RWPE1 (cell line): ENCODE data around the gene OR11G2.

Source experiments
- CTCF ChIA-PET: fragments of 350-600 bp; sonication (Branson Sonifier 250); formaldehyde crosslinking; extraction: SDS; loops from one replicate; lab custom pipeline; 2021; lab: Yijun Ruan, JAX
- POLR2A ChIA-PET: fragments of 400-600 bp; formaldehyde crosslinking; extraction: SDS; loops from one replicate; lab custom pipeline; 2020; ENCODE audit warnings: antibody characterized with exemption; ENCODE audit not compliant: low non-redundant PET; lab: Yijun Ruan, JAX
- DNase-seq: peaks from one replicate; pipeline ENCODE4 v3.0.0; 2012; ENCODE audit warnings: low spot score
- H3K27ac ChIP-seq: fragments of 450-650 bp; 2 replicates; pipeline ENCODE4 v1.5.1; 2017
- TF ChIP-seq, protein P1 (sequence below): fragments of 450-650 bp; conservative IDR thresholded peaks from 2 replicates; pipeline ENCODE4 v1.5.1; 2017; ENCODE audit warnings: low read depth, mild to moderate bottlenecking

The OR11G2 gene

DNA sequence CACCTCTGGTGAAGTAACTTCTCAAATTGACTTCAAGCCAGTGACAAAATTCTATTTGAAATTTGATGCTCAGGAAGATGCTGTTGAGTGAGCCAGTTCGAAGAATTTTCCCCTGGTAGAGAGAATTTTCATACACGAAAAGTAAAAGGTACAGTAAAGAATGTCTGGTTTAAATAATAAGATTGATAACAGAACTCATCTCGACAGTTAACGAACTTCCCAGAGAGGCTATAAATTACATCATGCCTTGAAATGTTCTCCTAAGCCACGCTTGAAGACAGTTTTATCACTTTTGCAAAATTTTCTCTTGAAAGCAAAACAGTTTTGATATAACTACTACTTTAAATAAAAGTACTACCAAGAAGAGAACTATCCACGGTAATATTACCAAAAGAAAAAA, 14.4 kb upstream of the OR11G2 start:
- no peak for DNase-seq
- CTCF ChIA-PET, result interaction anchor here (0.5 kb wide), 1 partner anchor 1301 kb away, joined by 4 read pairs; no protein-coding TSS in a partner anchor

DNA sequence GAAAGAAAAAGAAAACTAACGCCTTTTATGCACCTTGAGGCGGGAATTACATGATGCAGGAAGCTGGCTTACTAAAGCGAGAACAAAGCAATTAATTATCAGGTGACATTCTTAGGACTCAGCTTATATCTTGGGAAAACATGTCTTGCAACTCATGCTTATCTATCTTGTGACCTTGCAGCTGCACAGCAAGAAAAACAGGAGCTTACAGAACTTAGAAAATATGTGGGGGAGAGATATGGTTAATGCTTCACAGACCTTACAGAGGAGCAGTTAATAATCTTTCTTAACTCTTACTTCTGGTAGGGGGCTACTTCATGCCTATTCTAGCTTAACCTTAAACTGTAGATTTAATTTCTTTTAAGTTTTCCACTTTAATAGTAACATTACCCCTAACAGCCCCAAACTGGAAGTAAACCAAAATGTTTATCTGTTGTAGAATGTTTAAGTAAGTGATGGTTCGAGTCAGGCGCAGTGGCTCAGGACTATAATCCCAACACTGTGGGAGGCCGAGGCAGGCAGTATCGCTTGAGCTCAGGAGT, 13.2 kb upstream of the OR11G2 start:
- TF ChIP-seq, protein P1, sequence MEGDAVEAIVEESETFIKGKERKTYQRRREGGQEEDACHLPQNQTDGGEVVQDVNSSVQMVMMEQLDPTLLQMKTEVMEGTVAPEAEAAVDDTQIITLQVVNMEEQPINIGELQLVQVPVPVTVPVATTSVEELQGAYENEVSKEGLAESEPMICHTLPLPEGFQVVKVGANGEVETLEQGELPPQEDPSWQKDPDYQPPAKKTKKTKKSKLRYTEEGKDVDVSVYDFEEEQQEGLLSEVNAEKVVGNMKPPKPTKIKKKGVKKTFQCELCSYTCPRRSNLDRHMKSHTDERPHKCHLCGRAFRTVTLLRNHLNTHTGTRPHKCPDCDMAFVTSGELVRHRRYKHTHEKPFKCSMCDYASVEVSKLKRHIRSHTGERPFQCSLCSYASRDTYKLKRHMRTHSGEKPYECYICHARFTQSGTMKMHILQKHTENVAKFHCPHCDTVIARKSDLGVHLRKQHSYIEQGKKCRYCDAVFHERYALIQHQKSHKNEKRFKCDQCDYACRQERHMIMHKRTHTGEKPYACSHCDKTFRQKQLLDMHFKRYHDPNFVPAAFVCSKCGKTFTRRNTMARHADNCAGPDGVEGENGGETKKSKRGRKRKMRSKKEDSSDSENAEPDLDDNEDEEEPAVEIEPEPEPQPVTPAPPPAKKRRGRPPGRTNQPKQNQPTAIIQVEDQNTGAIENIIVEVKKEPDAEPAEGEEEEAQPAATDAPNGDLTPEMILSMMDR, result no peak
- no peak for DNase-seq
- H3K27ac ChIP-seq, result no peak overlapping the region
- POLR2A ChIA-PET, result no interaction called here
- CTCF ChIA-PET, result interaction anchor here (0.7 kb wide), 1 partner anchor 70 kb away, joined by 6 read pairs; no protein-coding TSS in a partner anchor

More for the DNA sequence above, 14.4 kb upstream of the OR11G2 start:
- TF ChIP-seq, protein P1, result no peak
- POLR2A ChIA-PET, result no interaction called here
- no peak overlapping the region for H3K27ac ChIP-seq

DNA sequence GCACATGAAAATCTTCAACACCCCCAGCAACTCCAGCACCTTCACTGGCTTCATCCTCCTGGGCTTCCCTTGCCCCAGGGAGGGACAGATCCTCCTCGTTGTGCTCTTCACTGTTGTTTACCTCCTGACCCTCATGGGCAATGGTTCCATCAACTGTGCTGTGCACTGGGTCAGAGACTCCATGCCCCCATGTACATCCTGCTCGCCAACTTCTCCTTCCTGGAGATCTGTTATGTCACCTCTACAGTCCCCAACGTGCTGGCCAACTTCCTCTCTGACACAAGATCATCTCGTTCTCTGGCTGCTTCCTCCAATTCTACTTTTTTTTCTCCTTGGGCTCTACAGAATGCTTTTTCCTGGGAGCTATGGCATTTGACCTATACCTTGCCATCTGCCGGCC, 11.5 kb upstream of the OR11G2 start:
- DNase-seq, result no peak
- CTCF ChIA-PET, result no interaction called here
- POLR2A ChIA-PET, result no interaction called here
- TF ChIP-seq, protein P1, result no peak
- H3K27ac ChIP-seq, result no peak overlapping the region

DNA sequence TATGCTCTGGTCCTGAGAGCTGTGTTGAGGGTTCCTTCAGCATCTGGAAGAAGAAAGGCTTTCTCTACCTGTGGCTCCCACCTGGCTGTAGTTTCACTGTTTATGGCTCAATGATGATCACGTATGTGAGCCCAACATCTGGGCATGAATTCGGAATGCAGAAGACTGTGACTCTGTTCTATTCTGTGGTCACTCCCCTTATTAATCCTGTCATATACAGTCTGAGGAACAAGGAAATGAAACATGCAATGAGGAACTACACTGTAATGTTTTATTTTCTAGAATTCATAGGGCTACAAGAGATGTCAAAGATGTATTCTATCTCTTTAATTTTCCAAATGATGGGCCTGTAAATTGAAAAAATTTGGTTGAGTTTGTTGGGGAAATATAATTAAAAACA, 10.8 kb upstream of the OR11G2 start:
- POLR2A ChIA-PET, result no interaction called here

DNA sequence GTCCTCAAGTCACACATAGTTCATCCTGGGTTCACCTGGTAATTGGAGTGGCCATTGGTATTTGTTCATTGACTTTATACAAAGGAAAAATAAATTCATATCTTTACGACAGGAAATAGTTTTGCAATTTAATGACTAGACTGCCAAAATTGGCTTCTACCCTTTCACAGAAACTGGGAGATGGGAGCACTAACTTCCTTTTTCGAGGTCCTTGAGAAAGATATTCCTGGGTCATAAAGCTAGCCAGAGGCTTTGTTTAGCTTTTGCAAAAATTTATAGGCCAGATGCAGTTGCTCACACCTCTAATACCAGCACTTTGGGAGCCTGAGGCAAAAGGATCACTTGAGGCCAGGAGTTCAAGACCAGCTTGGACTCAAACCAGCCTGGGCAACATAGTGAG, 10.2 kb upstream of the OR11G2 start:
- ChIA-PET CTCF (no interaction called here), POLR2A (no interaction called here)
- TF ChIP-seq, protein P1, result no peak
- no peak for DNase-seq
- H3K27ac ChIP-seq, result no peak overlapping the region

More for the DNA sequence above, 10.8 kb upstream of the OR11G2 start:
- TF ChIP-seq, protein P1, result no peak
- CTCF ChIA-PET, result no interaction called here
- no peak for DNase-seq
- no peak overlapping the region for H3K27ac ChIP-seq

DNA sequence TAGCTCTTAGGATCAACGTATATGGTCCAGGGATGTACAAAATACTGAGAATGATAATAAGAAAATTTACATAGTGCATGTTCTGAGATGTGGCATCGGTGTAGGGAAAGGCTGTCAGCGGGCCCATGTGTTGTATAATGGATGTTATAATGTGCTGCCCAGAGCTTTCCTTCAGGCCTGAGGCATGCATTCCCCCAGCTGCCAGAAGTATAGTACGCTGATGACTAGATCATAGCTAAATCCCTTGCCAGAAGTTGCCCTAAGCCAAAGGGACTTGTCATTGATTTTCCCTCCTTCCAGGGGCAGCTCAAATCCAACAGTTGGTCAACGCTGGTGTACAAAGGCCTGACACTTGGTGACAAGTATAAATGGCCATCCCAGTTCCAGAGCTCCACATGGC, 6.5 kb upstream of the OR11G2 start:
- TF ChIP-seq, protein P1, result no peak
- DNase-seq, result no peak
- H3K27ac ChIP-seq, result no peak overlapping the region
- POLR2A ChIA-PET, result no interaction called here
- CTCF ChIA-PET, result no interaction called here
